GM18517 (cell line): ENCODE data around the gene ADCY1.

ENCODE experiments used
- ATAC-seq: cut with Tn5 transposase; IDR thresholded peaks from one replicate; pipeline ENCODE4 v1.9.1; 2021; ENCODE audit warnings: mild to moderate bottlenecking, moderate library complexity; ENCODE audit not compliant: unreplicated experiment

ADCY1 gene

DNA sequence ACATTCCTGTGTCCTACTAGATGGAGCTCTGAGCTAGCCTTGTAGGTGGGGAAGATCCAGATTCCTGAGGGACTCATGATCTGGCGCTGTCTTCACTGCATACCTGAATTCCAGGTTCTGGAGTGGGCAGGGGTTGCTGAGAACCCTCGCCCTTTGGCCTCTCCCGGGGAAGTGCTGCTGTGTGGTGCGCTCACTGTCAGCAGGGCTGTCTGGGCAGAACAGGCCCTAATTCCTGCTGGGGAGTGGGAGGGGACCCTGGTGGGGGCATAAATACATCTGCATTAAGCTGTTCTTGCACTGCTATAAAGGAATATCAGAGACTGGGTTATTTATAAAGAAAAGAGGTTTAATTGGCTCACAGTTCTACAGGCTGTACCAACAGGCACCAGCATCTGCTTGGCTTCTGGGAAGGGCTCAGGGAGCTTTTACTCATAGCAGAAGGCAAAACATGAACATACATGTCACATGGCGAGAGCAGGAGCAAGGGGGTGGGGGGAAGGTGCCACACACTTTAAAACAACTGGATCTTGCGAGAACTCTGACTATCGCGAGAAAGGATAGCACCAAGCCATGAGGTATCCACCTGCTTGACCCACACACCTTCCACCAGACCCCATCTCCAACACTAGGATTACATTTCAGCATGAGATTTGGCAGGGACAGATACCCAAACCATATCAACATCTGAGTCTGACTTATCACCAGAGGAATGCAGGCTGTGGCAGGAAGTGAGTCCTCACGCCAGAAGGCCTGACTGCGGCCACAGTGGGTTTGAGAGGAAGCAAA, 115.0 kb downstream of the ADCY1 start:
- no peak for ATAC-seq

DNA sequence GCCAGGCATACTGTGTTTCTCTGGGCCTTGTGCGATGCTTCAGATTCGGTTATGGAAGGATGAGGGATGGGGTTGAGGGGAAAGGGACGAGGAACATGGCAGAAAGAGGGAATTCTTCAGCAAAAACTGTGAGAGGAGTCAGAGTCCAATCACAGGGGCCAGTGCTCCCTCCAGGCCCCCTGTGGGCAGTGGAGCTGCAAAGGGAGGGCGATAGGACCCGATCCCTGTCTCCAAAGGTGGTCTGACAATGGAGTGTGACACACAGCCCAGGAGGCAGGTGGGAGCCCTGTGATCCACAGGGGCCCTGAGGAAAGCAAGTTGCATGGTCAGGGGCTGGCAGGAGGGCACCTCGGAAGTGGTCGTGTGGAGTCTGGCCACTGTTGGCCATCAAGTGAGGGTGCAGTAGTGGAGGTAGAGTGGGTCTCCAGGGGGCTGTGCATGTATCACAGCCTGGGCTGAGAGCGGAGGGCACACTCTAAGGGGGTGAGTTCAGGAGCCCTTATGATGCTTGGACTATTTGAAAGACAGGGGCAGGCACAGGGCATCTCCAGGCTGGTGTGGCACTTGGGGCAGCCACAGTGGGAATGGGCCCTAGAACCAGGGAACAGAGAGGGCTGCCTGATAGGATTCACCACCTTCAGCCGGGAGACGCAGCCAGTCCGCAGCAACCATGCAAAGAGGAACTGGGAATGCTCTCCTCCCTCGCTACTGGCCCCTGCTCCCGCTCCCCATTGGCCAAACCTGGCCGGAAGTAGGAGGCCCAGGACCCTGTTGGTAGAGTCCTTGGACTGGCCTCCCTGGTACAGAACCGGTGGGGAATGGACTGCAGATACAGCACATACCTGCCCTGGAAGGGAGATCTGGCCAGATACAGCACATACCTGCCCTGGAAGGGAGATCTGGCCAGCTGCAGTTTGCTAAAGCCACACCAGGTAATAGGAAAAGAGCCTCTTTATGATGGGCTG, 115.9 kb downstream of the ADCY1 start:
- ATAC-seq = no peak

DNA sequence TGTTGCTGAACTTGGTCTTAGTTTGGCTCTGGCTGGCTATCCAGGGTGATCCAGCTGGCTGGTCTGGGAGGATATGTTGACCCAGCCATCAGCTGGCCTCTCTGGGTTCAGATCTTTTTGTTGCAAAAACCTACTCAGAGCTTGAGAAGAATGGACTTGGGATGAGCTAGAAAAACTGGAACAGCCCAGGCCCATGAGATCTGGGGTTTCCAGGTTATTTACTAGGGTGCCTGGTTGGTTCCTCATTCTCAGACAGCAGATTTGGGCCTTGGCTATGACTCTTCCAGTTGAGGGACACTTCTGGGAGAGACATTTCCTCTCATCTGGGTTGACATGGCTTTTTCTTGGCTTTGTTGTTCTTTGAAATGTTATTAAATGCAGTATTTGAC, 116.6 kb downstream of the ADCY1 start:
- ATAC-seq = no peak

DNA sequence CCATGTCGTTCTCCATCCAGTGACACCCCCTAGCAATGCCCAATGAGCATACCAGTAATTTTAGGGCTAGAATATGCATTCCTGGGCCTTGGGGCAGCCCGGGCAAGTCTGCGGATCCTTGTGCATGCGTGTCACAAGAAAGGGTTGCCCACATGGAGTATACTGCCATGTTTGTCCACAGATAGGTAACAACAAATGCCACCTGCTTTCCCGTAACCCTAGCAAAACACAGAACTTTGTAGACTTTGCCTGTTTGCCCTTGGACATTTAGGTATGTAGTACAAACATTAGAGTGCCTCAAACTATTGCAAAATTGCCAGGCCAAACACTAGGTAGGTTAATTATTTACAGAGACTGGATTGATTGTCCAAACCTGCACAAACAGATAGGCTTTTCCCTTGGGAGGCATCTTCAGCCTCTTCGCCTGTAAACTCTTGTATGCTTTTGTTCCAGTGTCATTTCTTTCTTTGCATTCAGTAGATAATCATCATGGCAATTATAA, 117.0 kb downstream of the ADCY1 start:
- ATAC-seq = no peak

DNA sequence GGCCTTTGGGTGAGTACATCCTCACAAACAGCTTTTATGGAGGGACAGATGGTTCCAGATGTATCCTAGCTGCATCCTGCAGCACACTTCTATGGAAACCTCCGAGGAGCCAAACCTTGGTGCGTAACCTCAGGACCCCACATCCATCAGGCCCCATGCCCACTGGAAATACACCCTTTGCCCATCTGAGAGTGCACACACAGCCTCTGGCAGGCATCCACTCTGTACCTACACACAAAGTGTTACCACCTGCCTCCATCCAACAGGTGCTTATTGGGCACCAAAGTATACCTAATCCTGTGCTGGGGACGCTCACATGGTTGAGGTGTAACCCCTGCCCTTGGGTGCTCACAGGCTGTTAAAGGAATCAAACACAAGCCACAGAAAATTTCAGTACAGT, 117.9 kb downstream of the ADCY1 start:
- ATAC-seq = no peak

DNA sequence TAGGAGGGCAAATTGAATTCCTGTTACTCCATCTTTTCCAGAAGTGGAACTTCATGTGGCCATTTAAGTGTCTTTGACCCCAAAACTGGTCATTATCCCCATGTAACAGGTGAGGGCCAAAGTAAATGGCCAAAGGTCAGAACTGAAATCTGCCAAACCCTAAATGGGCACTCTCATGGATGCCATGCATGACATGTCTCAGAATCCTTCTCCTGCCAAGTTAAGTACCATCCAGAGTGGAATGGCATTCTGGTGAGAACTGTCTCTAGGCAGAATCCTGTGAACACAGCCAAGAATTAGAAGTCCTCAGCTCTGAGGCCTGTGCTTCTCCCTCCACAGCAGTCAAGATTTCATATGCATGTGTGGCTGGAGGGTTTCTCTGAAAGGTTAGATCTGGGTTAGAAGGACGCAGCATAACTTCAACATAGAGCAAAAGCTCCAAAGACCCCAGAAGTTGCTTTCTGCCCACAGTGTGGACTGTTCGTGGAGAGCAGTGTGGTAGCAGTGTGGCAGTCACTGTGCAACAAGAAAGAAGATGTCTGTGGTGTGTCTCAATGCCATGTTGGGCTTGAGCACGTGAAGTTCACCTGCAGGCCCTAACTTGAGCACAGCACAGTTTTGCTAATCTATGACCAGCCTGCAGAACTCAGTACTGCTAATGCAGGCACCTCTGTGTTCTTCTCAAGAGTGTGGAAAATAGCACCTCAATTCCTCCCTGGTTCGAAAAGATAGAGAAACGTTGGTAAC, 121.3 kb downstream of the ADCY1 start:
- no peak for ATAC-seq

DNA sequence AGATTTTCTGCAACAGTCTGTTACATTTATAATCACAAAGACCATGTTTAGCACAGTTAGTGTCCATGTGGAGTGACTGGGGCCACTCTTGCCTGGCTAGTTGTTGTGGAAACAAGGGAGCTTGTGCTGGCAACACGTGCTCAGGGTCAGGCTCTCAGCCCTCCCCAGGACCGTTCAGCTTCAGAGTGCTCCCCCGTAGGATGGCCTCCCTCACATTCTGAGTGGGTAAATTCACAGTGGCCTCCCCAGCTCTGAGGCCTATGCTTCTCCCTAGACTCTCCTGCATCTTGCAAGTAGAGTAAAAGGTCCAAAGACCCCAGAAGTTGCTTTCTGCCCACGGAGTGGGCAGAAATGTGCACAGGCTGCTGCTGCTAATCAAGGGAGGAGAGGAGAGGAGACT, 122.3 kb downstream of the ADCY1 start:
- ATAC-seq = no peak

DNA sequence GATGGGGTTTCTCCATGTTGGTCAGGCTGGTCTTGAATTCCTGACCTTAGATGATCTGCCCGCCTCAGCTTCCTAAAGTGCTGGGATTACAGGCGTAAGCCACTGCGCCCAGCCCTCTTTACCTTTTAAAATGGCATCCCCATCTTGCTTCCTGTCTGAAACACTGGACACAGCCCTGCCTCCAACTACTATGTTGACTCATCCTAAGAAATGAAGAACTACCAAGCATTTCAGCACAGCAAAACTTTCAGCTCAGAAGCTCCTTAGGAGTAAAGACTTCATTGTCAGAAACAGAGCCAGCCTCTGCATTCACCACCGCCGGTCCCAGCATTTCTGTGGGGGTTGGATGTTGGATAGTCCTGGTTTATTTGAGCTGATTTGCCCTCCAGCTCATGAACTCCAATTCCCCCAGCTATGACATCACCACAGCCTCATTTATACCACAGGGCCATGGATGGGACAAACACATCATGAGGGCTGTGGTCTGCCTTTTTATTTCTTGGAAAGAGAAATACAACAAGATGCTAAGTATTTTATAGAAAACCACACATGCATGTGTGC, 123.5 kb downstream of the ADCY1 start:
- ATAC-seq = no peak

DNA sequence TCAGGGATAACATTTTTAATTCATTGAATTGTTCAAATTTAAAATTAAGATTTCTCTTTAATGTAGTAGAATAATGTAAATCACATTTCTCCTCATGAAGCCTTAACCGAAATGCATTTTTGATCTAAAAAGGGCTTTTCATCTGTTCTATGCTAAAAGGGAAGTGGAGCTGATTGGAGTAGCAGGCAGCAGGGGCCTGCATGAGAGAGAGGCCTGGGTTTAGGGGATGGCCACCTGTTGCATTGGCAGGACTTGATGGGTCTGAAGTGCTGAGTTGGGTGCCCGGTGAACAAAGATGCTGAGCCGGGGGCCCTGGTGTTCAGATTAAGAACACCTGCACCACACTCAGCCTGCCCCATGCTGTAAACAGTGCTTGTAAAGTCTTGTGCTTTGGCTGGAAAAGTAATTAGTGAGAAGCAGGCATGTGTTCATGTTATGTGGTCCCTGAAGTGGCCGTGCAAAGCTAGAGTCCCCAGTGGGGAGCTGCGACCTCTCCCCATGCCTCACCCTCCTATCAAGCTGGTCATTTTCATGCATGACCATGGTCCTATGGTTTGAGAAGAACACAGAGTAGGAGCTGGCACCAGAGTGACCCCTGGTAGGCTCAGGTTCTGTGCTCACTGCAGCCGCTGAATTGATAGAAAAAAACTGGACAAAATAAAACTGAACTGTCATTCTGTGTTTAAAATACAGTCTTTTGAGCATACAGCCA, 124.3 kb downstream of the ADCY1 start:
- ATAC-seq = no peak

DNA sequence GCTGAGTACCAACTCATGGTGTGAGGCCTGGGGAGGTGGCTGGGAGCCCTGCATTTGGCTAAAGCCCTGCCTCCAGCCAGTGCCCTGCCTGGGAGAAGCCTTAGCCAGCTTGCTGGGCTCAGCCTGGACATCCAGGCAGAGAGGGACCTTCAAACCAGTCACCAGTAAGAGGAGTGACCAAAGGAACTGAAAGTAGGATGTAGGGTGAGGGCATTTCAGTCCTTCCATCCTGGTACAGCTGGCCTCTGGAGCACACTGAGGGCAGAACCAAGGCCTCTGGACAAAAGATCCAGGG, 124.8 kb downstream of the ADCY1 start:
- no peak for ATAC-seq

DNA sequence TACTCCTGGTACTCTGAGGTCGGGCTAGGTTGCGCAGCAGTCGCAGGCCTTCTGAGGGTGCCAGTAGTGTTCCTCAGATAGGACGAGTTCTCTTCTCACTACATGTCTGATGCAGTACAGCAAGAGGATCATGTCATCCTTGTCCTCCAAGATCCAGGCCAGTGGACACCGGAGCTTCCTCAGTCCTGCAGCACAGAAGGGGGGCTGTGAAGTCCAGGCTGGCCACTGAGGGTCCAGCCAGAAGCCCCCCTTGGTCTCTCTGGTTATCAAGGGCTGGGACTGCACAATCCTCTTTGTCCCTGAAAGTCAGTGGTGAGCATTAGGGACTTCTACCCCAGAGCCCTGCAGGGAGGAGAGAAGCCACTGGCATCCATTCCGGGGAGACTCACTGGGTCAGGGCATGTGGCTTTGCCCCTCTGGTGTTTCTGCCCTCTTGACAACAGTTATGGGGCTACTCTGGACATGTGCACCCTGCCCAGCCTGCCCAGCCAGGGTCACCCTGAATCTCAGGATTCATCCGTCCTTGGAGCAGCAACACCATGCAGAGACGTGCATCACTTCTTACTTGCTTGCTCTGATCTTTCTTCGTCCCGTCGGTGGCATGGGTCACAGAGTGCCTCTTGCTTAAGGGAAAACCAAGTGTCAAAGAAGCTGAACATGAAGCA, 125.7 kb downstream of the ADCY1 start:
- ATAC-seq = no peak

DNA sequence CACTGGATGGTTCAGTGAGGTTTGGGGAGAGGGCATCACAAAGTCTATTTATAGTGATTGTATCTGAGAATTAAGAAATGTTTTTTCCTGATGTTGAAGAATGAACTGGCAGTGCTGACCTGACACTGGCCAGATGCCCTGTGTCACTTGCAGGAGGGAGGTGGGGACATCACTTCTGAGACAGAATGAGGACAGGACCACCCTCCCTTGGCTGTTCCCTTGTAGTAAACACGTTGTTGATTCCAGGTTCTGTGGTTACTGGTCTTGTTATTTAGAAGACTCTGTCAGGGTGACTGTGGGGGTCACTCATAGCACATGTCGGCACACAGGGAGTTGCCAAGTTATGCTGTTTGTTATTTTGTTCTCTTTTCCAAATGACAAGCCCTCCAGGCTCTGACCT, 126.4 kb downstream of the ADCY1 start:
- ATAC-seq = no peak

DNA sequence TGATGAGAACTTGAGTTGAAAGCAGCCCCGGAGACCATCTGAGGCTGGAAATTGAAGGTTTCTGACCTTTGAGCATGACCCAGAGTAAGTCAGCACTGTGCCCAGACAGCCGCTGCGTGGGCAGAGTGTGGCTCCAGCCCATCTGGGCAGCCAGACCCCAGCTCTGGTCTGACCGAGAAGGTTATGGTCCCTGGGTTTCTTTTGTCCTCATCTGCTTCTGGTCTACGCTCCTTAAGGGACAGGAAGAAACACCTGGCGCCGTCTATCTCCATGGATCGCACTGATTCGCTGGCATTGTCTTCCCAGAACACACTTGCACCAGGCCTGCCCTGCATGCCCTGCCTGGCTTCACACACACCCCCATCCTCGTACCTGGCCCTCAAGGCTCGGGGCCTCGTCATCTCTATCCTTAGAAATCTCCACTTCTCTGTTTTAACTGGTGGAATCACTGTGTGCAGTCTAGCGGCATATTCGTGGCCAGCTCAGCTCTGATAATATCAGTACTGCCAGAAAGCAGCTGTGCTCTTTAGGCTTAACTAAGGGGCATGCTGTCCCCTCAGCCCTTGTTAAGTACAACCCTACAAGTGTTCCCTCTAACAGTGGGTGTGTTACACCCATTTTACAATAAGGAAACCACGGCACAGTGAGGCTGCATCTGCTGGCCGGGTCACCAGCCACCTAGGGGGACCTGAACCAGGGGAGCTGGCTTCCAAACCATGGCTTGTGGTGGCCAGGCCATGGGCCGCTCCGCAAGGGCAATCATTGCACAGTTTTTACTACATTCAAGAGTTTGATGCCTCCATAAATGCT, 127.7 kb downstream of the ADCY1 start:
- ATAC-seq = no peak

DNA sequence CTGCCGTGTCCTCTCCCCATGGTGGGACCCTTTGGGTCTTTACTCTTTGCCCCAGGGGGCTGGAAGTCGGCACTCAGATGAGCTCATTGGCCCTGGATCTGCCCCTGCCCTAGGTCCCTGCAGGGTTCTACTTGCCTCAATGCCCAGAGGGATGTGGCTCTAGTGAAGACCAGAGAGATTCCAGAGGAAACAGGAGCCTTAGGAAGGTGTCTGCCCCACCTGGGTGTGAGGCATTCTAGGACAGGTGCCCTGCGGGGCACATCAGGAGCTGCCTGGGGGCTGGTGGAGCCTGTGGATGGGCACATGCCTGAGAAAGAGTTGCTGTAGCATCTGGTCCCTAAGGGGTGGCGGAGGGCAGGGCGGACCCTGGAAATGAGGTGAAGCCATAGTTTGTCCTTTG, 128.6 kb downstream of the ADCY1 start:
- ATAC-seq = no peak

DNA sequence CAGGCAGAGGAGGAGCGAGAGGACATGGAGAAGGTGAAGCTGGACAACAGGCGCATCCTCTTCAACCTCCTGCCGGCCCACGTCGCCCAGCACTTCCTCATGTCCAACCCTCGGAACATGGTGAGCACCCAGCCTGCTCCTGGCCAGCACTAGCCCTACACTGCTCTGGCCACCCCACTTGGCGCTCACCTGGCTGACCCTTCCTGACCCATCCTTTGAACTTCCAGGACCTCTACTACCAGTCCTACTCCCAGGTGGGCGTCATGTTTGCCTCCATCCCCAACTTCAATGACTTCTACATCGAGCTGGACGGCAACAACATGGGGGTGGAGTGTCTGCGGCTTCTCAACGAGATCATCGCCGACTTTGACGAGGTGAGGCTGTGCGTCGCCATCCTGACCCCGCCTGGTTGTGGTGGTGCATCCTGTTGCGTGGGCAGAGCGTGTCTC, 129.2 kb downstream of the ADCY1 start:
- no peak for ATAC-seq

DNA sequence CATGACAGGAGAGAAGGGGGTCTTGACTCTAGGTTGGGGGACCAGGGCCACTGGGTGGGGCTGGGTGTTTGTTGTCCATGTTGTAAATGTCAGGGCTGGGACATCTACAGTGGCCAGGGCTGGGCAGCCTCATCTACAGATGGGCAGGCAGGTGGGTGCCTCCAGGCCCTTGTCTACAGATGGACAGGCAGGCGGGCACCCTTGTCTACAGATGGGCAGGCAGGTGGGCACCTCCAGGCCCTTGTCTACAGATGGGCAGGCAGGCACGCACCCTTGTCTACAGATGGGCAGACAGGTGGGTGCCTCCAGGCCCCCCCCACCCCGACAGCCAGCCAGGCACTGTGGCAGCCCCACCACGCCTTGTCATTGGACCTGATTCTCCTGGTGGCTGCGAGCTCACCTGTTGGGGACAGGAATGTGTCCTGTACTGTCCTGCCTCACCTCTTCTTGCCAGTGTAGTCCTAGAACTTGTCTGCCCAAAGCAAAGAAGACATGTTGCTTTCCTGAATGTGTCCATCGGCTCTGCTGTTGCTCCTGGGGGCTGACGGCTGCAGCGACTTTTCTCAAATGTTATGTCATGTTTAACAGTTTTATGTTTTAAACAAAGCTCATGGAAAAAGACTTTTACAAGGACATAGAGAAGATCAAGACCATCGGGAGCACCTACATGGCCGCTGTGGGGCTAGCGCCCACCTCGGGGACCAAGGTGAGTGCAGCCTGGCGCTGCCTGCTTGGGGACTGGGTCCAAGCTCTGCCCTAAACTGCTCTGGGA, 129.9 kb downstream of the ADCY1 start:
- no peak for ATAC-seq

DNA sequence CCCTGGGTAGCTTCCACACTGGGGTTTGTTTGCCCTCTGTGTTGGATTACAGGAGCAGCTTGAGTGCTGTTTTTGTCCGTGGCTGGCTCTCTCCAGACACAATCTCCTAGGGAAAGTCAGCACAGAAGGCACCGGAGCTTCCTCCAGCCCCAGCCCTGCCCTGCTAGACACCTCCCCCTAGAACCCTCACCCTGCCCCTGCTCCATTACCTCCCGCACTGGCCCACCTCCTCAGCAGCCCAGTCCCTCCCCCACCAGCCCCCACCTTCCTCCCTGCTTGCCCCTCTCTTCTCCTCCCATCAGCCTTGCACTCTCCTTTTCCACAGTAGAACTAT, 130.5 kb downstream of the ADCY1 start:
- no peak for ATAC-seq
